Upper lobe of left lung (tissue), 4 donors: Measurements from ENCODE around the gene PIGM.

Experiments used
- POLR2A ChIP-seq, 4 donors: fragments of 450-650 bp; IDR thresholded peaks; one replicate each; pipeline ENCODE4 v1.5.1; 2016 to 2017; ENCODE audit warnings: antibody characterized with exemption in 4 of 4, mild to moderate bottlenecking in 2 of 4
- TF ChIP-seq, protein P1 (sequence below), 6 experiments: fragments of 450-650 bp in 4 of 6; fragments of 200-600 bp in 2 of 6; sonication (generic) in 2 of 6; IDR thresholded peaks; one replicate each; pipeline ENCODE4 v1.5.1; 2016 to 2019; ENCODE audit warnings: antibody characterized with exemption in 6 of 6

DNA sequence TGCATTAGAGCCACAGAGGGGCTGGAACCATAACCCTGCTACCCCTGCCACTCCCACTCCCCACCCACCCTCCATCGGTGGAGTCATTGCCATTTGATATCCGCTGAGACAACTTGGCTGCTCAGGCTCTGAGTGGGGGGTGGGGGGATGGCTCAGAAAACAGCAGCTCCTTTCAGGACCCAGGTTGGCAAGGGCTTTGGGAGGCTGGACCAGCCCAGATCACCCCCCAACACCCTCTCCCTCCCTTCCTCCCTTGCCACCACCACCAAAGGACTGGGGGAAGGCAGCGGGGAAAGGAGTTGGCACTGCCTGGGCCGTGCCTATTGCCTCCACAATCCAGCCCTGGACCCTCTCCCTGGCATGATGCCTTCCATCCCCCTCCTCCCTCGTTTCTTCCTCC lies 36.4 kb upstream of the PIGM start:
- TF ChIP-seq, protein P1, sequence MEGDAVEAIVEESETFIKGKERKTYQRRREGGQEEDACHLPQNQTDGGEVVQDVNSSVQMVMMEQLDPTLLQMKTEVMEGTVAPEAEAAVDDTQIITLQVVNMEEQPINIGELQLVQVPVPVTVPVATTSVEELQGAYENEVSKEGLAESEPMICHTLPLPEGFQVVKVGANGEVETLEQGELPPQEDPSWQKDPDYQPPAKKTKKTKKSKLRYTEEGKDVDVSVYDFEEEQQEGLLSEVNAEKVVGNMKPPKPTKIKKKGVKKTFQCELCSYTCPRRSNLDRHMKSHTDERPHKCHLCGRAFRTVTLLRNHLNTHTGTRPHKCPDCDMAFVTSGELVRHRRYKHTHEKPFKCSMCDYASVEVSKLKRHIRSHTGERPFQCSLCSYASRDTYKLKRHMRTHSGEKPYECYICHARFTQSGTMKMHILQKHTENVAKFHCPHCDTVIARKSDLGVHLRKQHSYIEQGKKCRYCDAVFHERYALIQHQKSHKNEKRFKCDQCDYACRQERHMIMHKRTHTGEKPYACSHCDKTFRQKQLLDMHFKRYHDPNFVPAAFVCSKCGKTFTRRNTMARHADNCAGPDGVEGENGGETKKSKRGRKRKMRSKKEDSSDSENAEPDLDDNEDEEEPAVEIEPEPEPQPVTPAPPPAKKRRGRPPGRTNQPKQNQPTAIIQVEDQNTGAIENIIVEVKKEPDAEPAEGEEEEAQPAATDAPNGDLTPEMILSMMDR (IDR thresholded peaks at IDR 0.05): no peak
- TF ChIP-seq POLR2A (IDR thresholded peaks at IDR 0.05): no peak
